Liver (tissue), 9 donors: Measurements from ENCODE around the gene MED31. TPM values are rescaled to one million over a fixed set of nuclear protein-coding genes. Genes with fewer than 3 reads are reported as not detected.

Experiments
- DNase-seq: peaks from one replicate; pipeline ENCODE4 v3.0.0-alpha.2; 2017; ENCODE audit warnings: low spot score
- H3K27ac ChIP-seq, 2 donors: one replicate each; pipeline ENCODE4 v1.7.0; 2013; ENCODE audit warnings: inconsistent platforms in 2 of 2, low read length in 2 of 2, control low read depth in 1 of 2, low read depth in 1 of 2, mild to moderate bottlenecking in 1 of 2
- H3K27me3 ChIP-seq, 4 donors: one replicate each; pipeline versions ENCODE4 v1.6.1 to v1.7.0; 2013; ENCODE audit warnings: low read length in 3 of 4, inconsistent platforms in 1 of 4, mild to moderate bottlenecking in 1 of 4, moderate library complexity in 1 of 4; ENCODE audit not compliant: control insufficient read depth in 4 of 4, insufficient read depth in 4 of 4
- H3K36me3 ChIP-seq, 4 donors: one replicate each; pipeline versions ENCODE4 v1.6.1 to v1.7.0; 2013; ENCODE audit warnings: low read length in 3 of 4, mild to moderate bottlenecking in 3 of 4, low read depth in 1 of 4, moderate library complexity in 1 of 4; ENCODE audit not compliant: control insufficient read depth in 4 of 4, insufficient read depth in 3 of 4
- H3K4me1 ChIP-seq, 4 donors: one replicate each; pipeline versions ENCODE4 v1.6.1 to v1.7.0; 2013; ENCODE audit warnings: low read length in 3 of 4, mild to moderate bottlenecking in 3 of 4, moderate library complexity in 1 of 4; ENCODE audit not compliant: control insufficient read depth in 4 of 4, insufficient read depth in 4 of 4
- H3K4me3 ChIP-seq, 3 donors: one replicate each; pipeline versions ENCODE4 v1.6.1 to v1.7.0; 2013; ENCODE audit warnings: low read length in 3 of 3, control low read depth in 1 of 3, low read depth in 1 of 3, mild to moderate bottlenecking in 1 of 3
- H3K9ac ChIP-seq, 2 donors: one replicate each; pipeline ENCODE4 v1.7.0; 2013; ENCODE audit warnings: low read length in 2 of 2, mild to moderate bottlenecking in 2 of 2, moderate library complexity in 2 of 2, control low read depth in 1 of 2, low read depth in 1 of 2
- H3K9me3 ChIP-seq, 4 donors: one replicate each; pipeline versions ENCODE4 v1.6.1 to v1.7.0; 2013; ENCODE audit warnings: low read length in 3 of 4; ENCODE audit not compliant: control insufficient read depth in 4 of 4
- EGR1 ChIP-seq, 2 donors: IDR thresholded peaks; 2 replicates each; pipeline ENCODE4 v1.6.1; 2016 to 2018; ENCODE audit warnings: antibody characterized with exemption in 2 of 2, low read depth in 2 of 2
- FOXA1 ChIP-seq: IDR thresholded peaks from 2 replicates; pipeline ENCODE4 v1.6.1; 2016; ENCODE audit warnings: antibody characterized with exemption
- FOXA2 ChIP-seq: IDR thresholded peaks from 2 replicates; pipeline ENCODE4 v1.6.1; 2016; ENCODE audit warnings: antibody characterized with exemption
- GABPA ChIP-seq, 2 donors: IDR thresholded peaks in 1 of 2; conservative IDR thresholded peaks in 1 of 2; 2 replicates each; pipeline ENCODE4 v1.6.1; 2016; ENCODE audit warnings: antibody characterized with exemption in 2 of 2, mild to moderate bottlenecking in 1 of 2, moderate library complexity in 1 of 2
- HNF4A ChIP-seq, 2 donors: conservative IDR thresholded peaks; 2 replicates each; pipeline ENCODE4 v1.6.1; 2016; ENCODE audit warnings: antibody characterized with exemption in 2 of 2, mild to moderate bottlenecking in 2 of 2
- HNF4G ChIP-seq: IDR thresholded peaks from 2 replicates; pipeline ENCODE4 v1.6.1; 2016; ENCODE audit warnings: antibody characterized with exemption
- JUND ChIP-seq, 2 donors: IDR thresholded peaks; 2 replicates each; pipeline ENCODE4 v1.6.1; 2016; ENCODE audit warnings: antibody characterized with exemption in 2 of 2
- MAX ChIP-seq: IDR thresholded peaks from 2 replicates; pipeline ENCODE4 v1.6.1; 2016; ENCODE audit warnings: antibody characterized with exemption
- NR2F2 ChIP-seq: IDR thresholded peaks from 2 replicates; pipeline ENCODE4 v1.6.1; 2016; ENCODE audit warnings: antibody characterized with exemption
- RAD21 ChIP-seq, 2 donors: IDR thresholded peaks; 2 replicates each; pipeline ENCODE4 v1.6.1; 2016; ENCODE audit warnings: antibody characterized with exemption in 2 of 2, mild to moderate bottlenecking in 2 of 2
- REST ChIP-seq: IDR thresholded peaks from 2 replicates; pipeline ENCODE4 v1.6.1; 2016; ENCODE audit warnings: antibody characterized with exemption, mild to moderate bottlenecking
- RXRA ChIP-seq, 2 donors: IDR thresholded peaks; 2 replicates each; pipeline ENCODE4 v1.6.1; 2017 to 2018; ENCODE audit warnings: antibody characterized with exemption in 2 of 2, mild to moderate bottlenecking in 1 of 2
- SP1 ChIP-seq: IDR thresholded peaks from 2 replicates; pipeline ENCODE4 v1.6.1; 2018; ENCODE audit warnings: antibody characterized with exemption, mild to moderate bottlenecking
- TAF1 ChIP-seq: conservative IDR thresholded peaks from 2 replicates; pipeline ENCODE4 v1.6.1; 2016; ENCODE audit warnings: antibody characterized with exemption, mild to moderate bottlenecking
- YY1 ChIP-seq: IDR thresholded peaks from 2 replicates; pipeline ENCODE4 v1.6.1; 2016; ENCODE audit warnings: antibody characterized with exemption, mild to moderate bottlenecking
- WGBS: extraction: QIAGEN DNeasy Blood & Tissue Kit; methylation state at CpG from one replicate; pipeline ENCODE4 v1.1.7; 2013; 5-methylcytosine and 5-hydroxymethylcytosine counted together
- polyA plus RNA-seq, 2 donors: library from polyadenylated mRNA; stranded (reverse) in 1 of 2; unstranded in 1 of 2; fragments of 200-250 nt in 1 of 2; fragments of >200 nt in 1 of 2; fragmentation: Nextera tagmentation in 1 of 2; extraction: Ambion mirVana in 1 of 2; gene quantifications; one replicate each; pipeline versions ENCODE4 v1.2.1 to v1.2.3, GENCODE V29; 2013 to 2015
- total RNA-seq, 2 donors: library from RNA; depleted of rRNA; stranded (reverse); fragments of >200 nt; gene quantifications; one replicate each; pipeline ENCODE4 v1.2.3, GENCODE V29; 2014
- TF ChIP-seq, protein P1 (sequence below): IDR thresholded peaks from 2 replicates; pipeline ENCODE4 v1.6.1; 2016; ENCODE audit warnings: antibody characterized with exemption
- TF ChIP-seq, protein P2 (sequence below): fragments of 150-350 bp; IDR thresholded peaks from 2 replicates; pipeline ENCODE4 v1.5.1; 2017; ENCODE audit warnings: improper control_type of control experiment, low read depth, low read length; ENCODE audit not compliant: missing input control
- donor health status: healthy.
- donor health status: healthy.
- donor health status: healthy.
- donor health status: healthy.
- donor health status: healthy.

MED31 gene
- total and polyA plus RNA-seq, 4 donors, result 6.9 to 29.8 (median 8.7) TPM

DNA sequence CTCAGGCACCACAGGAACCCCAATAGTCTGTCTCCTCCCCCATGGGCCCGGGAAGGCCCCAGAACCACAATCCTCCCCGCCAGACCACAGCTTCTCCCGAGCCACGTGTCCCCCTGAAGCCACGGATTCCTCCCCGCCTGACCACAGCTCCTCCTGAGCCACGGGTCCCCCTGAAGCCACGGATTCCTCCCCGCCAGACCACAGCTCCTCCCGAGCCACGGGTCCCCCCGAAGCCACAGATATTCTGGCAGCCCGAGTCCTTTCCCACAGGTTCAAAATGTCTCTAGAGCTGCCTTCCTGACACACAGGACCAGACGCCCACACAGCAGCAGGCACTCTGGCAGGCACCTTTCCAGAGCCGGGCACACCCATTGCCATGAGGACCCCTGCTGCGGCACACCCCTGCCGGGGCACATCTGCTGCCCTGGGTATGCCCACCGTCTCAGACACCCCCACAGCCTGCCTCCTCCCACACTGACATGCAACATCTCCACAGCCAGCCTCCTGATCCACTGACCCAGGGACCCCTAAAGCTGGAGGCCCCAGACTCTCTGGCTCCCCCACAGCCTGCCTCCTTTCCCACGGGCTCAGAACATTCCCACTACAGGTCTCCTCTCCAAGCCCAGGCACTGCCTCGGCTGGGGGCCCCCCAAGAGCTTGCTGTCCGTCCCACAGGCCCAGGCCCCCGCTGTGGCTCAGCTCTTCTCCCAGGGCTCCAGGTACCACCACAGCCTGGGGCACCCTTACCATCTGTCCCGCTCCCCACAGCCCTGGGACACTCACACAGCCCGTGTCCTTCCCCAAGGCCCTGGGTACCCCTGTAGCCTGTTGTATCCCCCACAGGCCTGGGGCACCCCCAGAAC, 13.1 kb downstream of the MED31 start:
- Histone ChIP-seq H3K27me3 (no peaks in the 10 kb centered on the region), H3K27ac (no peak overlapping the region), H3K9me3 (no peaks in the 10 kb centered on the region), H3K4me1 (peaks cover 3 to 34% (median 26%) of the 10 kb centered on the region in 4 donors), H3K4me3 (no peak overlapping the region), H3K36me3 (peaks cover 0 to 9% (median 6%) of the 10 kb centered on the region in 4 donors), H3K9ac (no peak overlapping the region)
- TF ChIP-seq JUND (IDR thresholded peaks at IDR 0.05) (no peak), TAF1 (no peak), MAX (no peak), FOXA2 (no peak), HNF4A (conservative IDR thresholded peaks at IDR 0.05) (no peak), SP1 (no peak), REST (no peak), NR2F2 (no peak), EGR1 (IDR thresholded peaks at IDR 0.05; ENCODE audit: low read depth in 2 of 2) (no peak), RAD21 (IDR thresholded peaks at IDR 0.05) (no peak), HNF4G (no peak), GABPA (IDR thresholded peaks at IDR 0.05 in 1 of 2, conservative IDR thresholded peaks at IDR 0.05 in 1 of 2) (no peak), YY1 (no peak), FOXA1 (no peak), RXRA (IDR thresholded peaks at IDR 0.05) (no peak)
- TF ChIP-seq, protein P1, sequence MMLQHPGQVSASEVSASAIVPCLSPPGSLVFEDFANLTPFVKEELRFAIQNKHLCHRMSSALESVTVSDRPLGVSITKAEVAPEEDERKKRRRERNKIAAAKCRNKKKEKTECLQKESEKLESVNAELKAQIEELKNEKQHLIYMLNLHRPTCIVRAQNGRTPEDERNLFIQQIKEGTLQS, result no peak
- TF ChIP-seq, protein P2, sequence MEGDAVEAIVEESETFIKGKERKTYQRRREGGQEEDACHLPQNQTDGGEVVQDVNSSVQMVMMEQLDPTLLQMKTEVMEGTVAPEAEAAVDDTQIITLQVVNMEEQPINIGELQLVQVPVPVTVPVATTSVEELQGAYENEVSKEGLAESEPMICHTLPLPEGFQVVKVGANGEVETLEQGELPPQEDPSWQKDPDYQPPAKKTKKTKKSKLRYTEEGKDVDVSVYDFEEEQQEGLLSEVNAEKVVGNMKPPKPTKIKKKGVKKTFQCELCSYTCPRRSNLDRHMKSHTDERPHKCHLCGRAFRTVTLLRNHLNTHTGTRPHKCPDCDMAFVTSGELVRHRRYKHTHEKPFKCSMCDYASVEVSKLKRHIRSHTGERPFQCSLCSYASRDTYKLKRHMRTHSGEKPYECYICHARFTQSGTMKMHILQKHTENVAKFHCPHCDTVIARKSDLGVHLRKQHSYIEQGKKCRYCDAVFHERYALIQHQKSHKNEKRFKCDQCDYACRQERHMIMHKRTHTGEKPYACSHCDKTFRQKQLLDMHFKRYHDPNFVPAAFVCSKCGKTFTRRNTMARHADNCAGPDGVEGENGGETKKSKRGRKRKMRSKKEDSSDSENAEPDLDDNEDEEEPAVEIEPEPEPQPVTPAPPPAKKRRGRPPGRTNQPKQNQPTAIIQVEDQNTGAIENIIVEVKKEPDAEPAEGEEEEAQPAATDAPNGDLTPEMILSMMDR, result no peak
- DNase-seq, result no peak
- WGBS, result 87% methylated on average over 24 of the region's 24 CpGs

- Histone ChIP-seq H3K4me3 (no peak overlapping the region), H3K9ac (no peak overlapping the region), H3K27me3 (no peaks in the 10 kb centered on the region), H3K27ac (no peak overlapping the region), H3K9me3 (no peaks in the 10 kb centered on the region), H3K4me1 (peaks cover 3 to 32% (median 23%) of the 10 kb centered on the region in 4 donors), H3K36me3 (peaks cover 0 to 14% (median 12%) of the 10 kb centered on the region in 4 donors)
- TF ChIP-seq EGR1 (IDR thresholded peaks at IDR 0.05; ENCODE audit: low read depth in 2 of 2) (no peak), MAX (no peak), JUND (IDR thresholded peaks at IDR 0.05) (no peak), HNF4G (no peak), NR2F2 (no peak), GABPA (IDR thresholded peaks at IDR 0.05 in 1 of 2, conservative IDR thresholded peaks at IDR 0.05 in 1 of 2) (no peak)
- no peak for DNase-seq
- 97% methylated on average over 6 of the region's 6 CpGs for WGBS
Observed at GRCh38 chr17:6637458-6637840, 14.0 kb downstream of the MED31 start.
